H9 (cell line): ENCODE results near the gene LPP. TPM values are rescaled to one million over a fixed set of nuclear protein-coding genes. Genes with fewer than 3 reads are reported as not detected.

Experiments used
- DNase-seq: peaks from one replicate; pipeline ENCODE4 v3.0.0-alpha.2; 2017
- H2AFZ ChIP-seq: one replicate; pipeline ENCODE4 v1.6.1; 2013; ENCODE audit warnings: mild to moderate bottlenecking, low read length, control low read depth, moderate library complexity
- H2AK5ac ChIP-seq: 2 replicates; pipeline ENCODE4 v1.6.1; 2013; ENCODE audit warnings: low read length, control low read depth, mixed read lengths; ENCODE audit not compliant: insufficient read length
- H2BK120ac ChIP-seq: one replicate; pipeline ENCODE4 v1.6.1; 2013; ENCODE audit warnings: low read depth, mild to moderate bottlenecking, low read length, control low read depth, inconsistent platforms; ENCODE audit not compliant: poor library complexity, severe bottlenecking
- H2BK12ac ChIP-seq: 2 replicates; pipeline ENCODE4 v1.6.1; 2013; ENCODE audit warnings: low read length, control low read depth, mixed read lengths, low read depth; ENCODE audit not compliant: insufficient read length
- H2BK15ac ChIP-seq: 2 replicates; pipeline ENCODE4 v1.6.1; 2013; ENCODE audit warnings: low read depth, low read length, control low read depth
- H2BK20ac ChIP-seq: one replicate; pipeline ENCODE4 v1.6.1; 2013; ENCODE audit warnings: low read depth, mild to moderate bottlenecking, low read length, control low read depth, inconsistent platforms; ENCODE audit not compliant: poor library complexity, severe bottlenecking
- H2BK5ac ChIP-seq: 2 replicates; pipeline ENCODE4 v1.6.1; 2013; ENCODE audit warnings: low read length, control low read depth, mixed read lengths; ENCODE audit not compliant: insufficient read length
- H3K14ac ChIP-seq: 2 replicates; pipeline ENCODE4 v1.6.1; 2013; ENCODE audit warnings: low read length, control low read depth; ENCODE audit not compliant: insufficient read depth
- H3K18ac ChIP-seq: 2 replicates; pipeline ENCODE4 v1.6.1; 2013; ENCODE audit warnings: low read depth, mild to moderate bottlenecking, mixed read lengths, low read length, control low read depth; ENCODE audit not compliant: insufficient read length
- H3K23ac ChIP-seq: 2 replicates; pipeline ENCODE4 v1.6.1; 2013; ENCODE audit warnings: low read length, control low read depth, mixed read lengths, low read depth; ENCODE audit not compliant: insufficient read length
- H3K23me2 ChIP-seq: 2 replicates; pipeline ENCODE4 v1.6.1; 2013; ENCODE audit warnings: low read depth, mild to moderate bottlenecking, mixed read lengths, low read length, control low read depth; ENCODE audit not compliant: insufficient read length, poor library complexity, severe bottlenecking
- H3K27ac ChIP-seq: 2 replicates; pipeline ENCODE4 v1.5.1; 2013; ENCODE audit warnings: low read length, control low read depth, mixed read lengths, low read depth; ENCODE audit not compliant: insufficient read length
- H3K27me3 ChIP-seq: 2 replicates; pipeline ENCODE4 v1.6.1; 2013; ENCODE audit warnings: low read length, control low read depth, inconsistent platforms; ENCODE audit not compliant: insufficient read depth
- H3K4ac ChIP-seq: 2 replicates; pipeline ENCODE4 v1.6.1; 2013; ENCODE audit warnings: low read depth, mild to moderate bottlenecking, control low read depth, inconsistent platforms, low read length, moderate library complexity
- H3K4me1 ChIP-seq: 2 replicates; pipeline ENCODE4 v1.6.1; 2013; ENCODE audit warnings: low read length, control low read depth, inconsistent platforms; ENCODE audit not compliant: insufficient read depth
- H3K4me2 ChIP-seq: 2 replicates; pipeline ENCODE4 v1.6.1; 2013; ENCODE audit warnings: low read length, control low read depth, mixed read lengths; ENCODE audit not compliant: insufficient read length, insufficient read depth
- H3K56ac ChIP-seq: 2 replicates; pipeline ENCODE4 v1.6.1; 2013; ENCODE audit warnings: low read depth, mild to moderate bottlenecking, mixed read lengths, low read length, control low read depth; ENCODE audit not compliant: insufficient read length
- H3K79me1 ChIP-seq: 2 replicates; pipeline ENCODE4 v1.6.1; 2013; ENCODE audit warnings: low read depth, mild to moderate bottlenecking, moderate library complexity, low read length, control low read depth, inconsistent platforms; ENCODE audit not compliant: insufficient read depth, poor library complexity, severe bottlenecking
- H3K79me2 ChIP-seq: 2 replicates; pipeline ENCODE4 v1.6.1; 2013; ENCODE audit warnings: low read length, control low read depth, inconsistent platforms; ENCODE audit not compliant: insufficient read depth
- H3K9ac ChIP-seq: 2 replicates; pipeline ENCODE4 v1.6.1; 2013; ENCODE audit warnings: low read length, control low read depth, mixed read lengths; ENCODE audit not compliant: insufficient read length; ENCODE audit errors: extremely low read depth
- H3K9me3 ChIP-seq: one replicate; pipeline ENCODE4 v1.6.1; 2013; ENCODE audit warnings: low read depth, low read length, inconsistent platforms; ENCODE audit not compliant: control insufficient read depth
- H3T11ph ChIP-seq: one replicate; pipeline ENCODE4 v1.6.1; 2013; ENCODE audit warnings: mild to moderate bottlenecking, low read length, control low read depth, inconsistent platforms
- H4K20me1 ChIP-seq: one replicate; pipeline ENCODE4 v1.6.1; 2013; ENCODE audit not compliant: control insufficient read depth, insufficient read length, insufficient read depth
- H4K5ac ChIP-seq: 2 replicates; pipeline ENCODE4 v1.6.1; 2013; ENCODE audit warnings: low read depth, mild to moderate bottlenecking, mixed read lengths, low read length, control low read depth; ENCODE audit not compliant: insufficient read length
- H4K8ac ChIP-seq: replicated peaks from 2 replicates; pipeline ENCODE4 v1.6.1; 2013; ENCODE audit warnings: low read length, control low read depth, mixed read lengths, low read depth; ENCODE audit not compliant: insufficient read length
- H4K91ac ChIP-seq: 2 replicates; pipeline ENCODE4 v1.6.1; 2013; ENCODE audit warnings: low read depth, mild to moderate bottlenecking, moderate library complexity, mixed read lengths, low read length, control low read depth; ENCODE audit not compliant: insufficient read length
- H3K27ac Mint-ChIP-seq, 3 experiments: 2 replicates in 2 of 3; 3 replicates in 1 of 3; pipeline ENCODE4 v1.8.0; 2020 to 2021; ENCODE audit warnings: mixed read lengths in 3 of 3, mild to moderate bottlenecking in 1 of 3, moderate library complexity in 1 of 3
- H3K27me3 Mint-ChIP-seq: 2 replicates; pipeline ENCODE4 v1.8.0; 2021; ENCODE audit warnings: low read depth, mild to moderate bottlenecking, moderate library complexity, mixed read lengths
- H3K36me3 Mint-ChIP-seq, 3 experiments: 2 replicates in 2 of 3; 3 replicates in 1 of 3; pipeline ENCODE4 v1.8.0; 2020 to 2021; ENCODE audit warnings: low read depth in 3 of 3, mixed read lengths in 3 of 3; ENCODE audit not compliant: insufficient read depth in 1 of 3
- H3K4me1 Mint-ChIP-seq, 2 experiments: 2 replicates each; pipeline ENCODE4 v1.8.0; 2020; ENCODE audit warnings: mixed read lengths in 2 of 2
- H3K4me3 Mint-ChIP-seq, 2 experiments: 2 replicates in 1 of 2; 3 replicates in 1 of 2; pipeline ENCODE4 v1.8.0; 2020 to 2021; ENCODE audit warnings: mild to moderate bottlenecking in 2 of 2, mixed read lengths in 2 of 2, moderate library complexity in 1 of 2
- H3K9me3 Mint-ChIP-seq, 2 experiments: 2 replicates in 1 of 2; 3 replicates in 1 of 2; pipeline ENCODE4 v1.8.0; 2020; ENCODE audit warnings: mild to moderate bottlenecking in 2 of 2, mixed read lengths in 2 of 2, moderate library complexity in 1 of 2
- CTCF ChIP-seq: fragments of 200-600 bp; sonication (generic); conservative IDR thresholded peaks from 3 replicates; pipeline ENCODE4 v1.8.0; 2021; ENCODE audit warnings: antibody characterized with exemption, mild to moderate bottlenecking
- WGBS: extraction: QIAGEN DNeasy Blood & Tissue Kit; methylation state at CpG from one replicate; pipeline ENCODE4 v1.1.7; 2013; ENCODE audit warnings: missing lambda C conversion rate, low lambda C conversion rate, mixed read lengths; ENCODE audit not compliant: insufficient read length; ENCODE audit errors: extremely low coverage; 5-methylcytosine and 5-hydroxymethylcytosine counted together
- total RNA-seq: library from RNA; stranded (reverse); gene quantifications from 2 replicates; pipeline ENCODE4 v1.2.1, GENCODE V29; 2021

The LPP gene
- total RNA-seq, 1 experiment from 2014 or later: 64.6 TPM

- H3K27me3 Mint-ChIP-seq: no peaks in the 10 kb centered on the region
- no peak overlapping the region for H2BK15ac ChIP-seq
- no peak overlapping the region for H2BK120ac ChIP-seq
- H3K56ac ChIP-seq: no peak overlapping the region
- no peak for TF ChIP-seq CTCF
- H3K79me2 ChIP-seq: no peaks in the 10 kb centered on the region
- no peak overlapping the region for H3K23ac ChIP-seq
- H4K5ac ChIP-seq: no peak overlapping the region
- no peaks in the 10 kb centered on the region for H3K23me2 ChIP-seq
- no peak overlapping the region for H3K4ac ChIP-seq
- H3T11ph ChIP-seq: no peak overlapping the region
- H3K79me1 ChIP-seq: no peaks in the 10 kb centered on the region
- WGBS: no CpG with 5 or more reads among the region's 5 CpGs
- H2AK5ac ChIP-seq: no peak overlapping the region
- H3K18ac ChIP-seq: no peak overlapping the region
- H3K9ac ChIP-seq: no peak overlapping the region
- H2AFZ ChIP-seq: no peak overlapping the region
- no peak overlapping the region for H3K27ac Mint-ChIP-seq
- H2BK5ac ChIP-seq: no peak overlapping the region
- no peak overlapping the region for H4K8ac ChIP-seq
- no peak overlapping the region for H3K4me2 ChIP-seq
- H3K4me1 Mint-ChIP-seq: peaks cover 43 to 56% of the 10 kb centered on the region in 2 experiments
- DNase-seq: no peak
- no peaks in the 10 kb centered on the region for H3K36me3 Mint-ChIP-seq
- H4K91ac ChIP-seq: no peak overlapping the region
- H3K14ac ChIP-seq: no peak overlapping the region
- H3K9me3 ChIP-seq: no peaks in the 10 kb centered on the region
- no peak overlapping the region for H3K4me3 Mint-ChIP-seq
- no peaks in the 10 kb centered on the region for H3K9me3 Mint-ChIP-seq
- no peak overlapping the region for H2BK20ac ChIP-seq
- H3K27me3 ChIP-seq: no peaks in the 10 kb centered on the region
- peaks cover 13% of the 10 kb centered on the region; the same call in 1 of the 2 replicates for H3K4me1 ChIP-seq
- H4K20me1 ChIP-seq: no peaks in the 10 kb centered on the region
- no peak overlapping the region for H2BK12ac ChIP-seq
- no peak overlapping the region for H3K27ac ChIP-seq
Observed at GRCh38 chr3:188296761-188297612, 143.0 kb downstream of the LPP start.
